ENCODE results near the gene FCN2. TPM values are rescaled to one million over a fixed set of nuclear protein-coding genes. Genes with fewer than 3 reads are reported as not detected.

The FCN2 gene
- total RNA-seq, 2 donors from 2014 or later = not detected

GRCh38 chr9:134868751-134869553, 11.7 kb upstream of the FCN2 start:
- no peak for TF ChIP-seq CTCF (IDR thresholded peaks at IDR 0.05)
- no peak for DNase-seq (ENCODE audit: low spot score)
- Histone ChIP-seq H3K4me3 (no peak overlapping the region), H3K36me3 (no peaks in the 10 kb centered on the region), H3K27me3 (no peaks in the 10 kb centered on the region), H3K9me3 (no peaks in the 10 kb centered on the region), H3K4me1 (peaks cover 0 to 21% of the 10 kb centered on the region in 2 donors), H3K27ac (no peak overlapping the region)

GRCh38 chr9:134869554-134870300, 10.9 kb upstream of the FCN2 start:
- Histone ChIP-seq H3K36me3 (no peaks in the 10 kb centered on the region), H3K9me3 (no peaks in the 10 kb centered on the region), H3K4me3 (no peak overlapping the region), H3K27me3 (no peaks in the 10 kb centered on the region), H3K4me1 (peaks cover 0 to 13% of the 10 kb centered on the region in 2 donors), H3K27ac (no peak overlapping the region)
- DNase-seq (ENCODE audit: low spot score) = no peak
- TF ChIP-seq CTCF (IDR thresholded peaks at IDR 0.05) = no peak

GRCh38 chr9:134870301-134870694, 10.3 kb upstream of the FCN2 start:
- H3K36me3 ChIP-seq = no peaks in the 10 kb centered on the region
- DNase-seq (ENCODE audit: low spot score) = no peak
- no peaks in the 10 kb centered on the region for H3K27me3 ChIP-seq
- H3K27ac ChIP-seq = no peak overlapping the region
- H3K4me1 ChIP-seq = peaks cover 0 to 12% of the 10 kb centered on the region in 2 donors
- no peak overlapping the region for H3K4me3 ChIP-seq
- no peak for TF ChIP-seq CTCF (IDR thresholded peaks at IDR 0.05)
- H3K9me3 ChIP-seq = no peaks in the 10 kb centered on the region

GRCh38 chr9:134870746-134871662, 9.6 kb upstream of the FCN2 start:
- no peak for TF ChIP-seq CTCF (IDR thresholded peaks at IDR 0.05)
- H3K36me3 ChIP-seq = no peaks in the 10 kb centered on the region
- H3K9me3 ChIP-seq = no peaks in the 10 kb centered on the region
- peaks cover 0 to 12% of the 10 kb centered on the region in 2 donors for H3K4me1 ChIP-seq
- H3K4me3 ChIP-seq = no peak overlapping the region
- no peaks in the 10 kb centered on the region for H3K27me3 ChIP-seq
- no peak overlapping the region for H3K27ac ChIP-seq
- no peak for DNase-seq (ENCODE audit: low spot score)

- Histone ChIP-seq H3K4me3 (no peak overlapping the region), H3K27ac (no peak overlapping the region)
Observed at GRCh38 chr9:134871697-134872340, 8.8 kb upstream of the FCN2 start.

More at GRCh38 chr9:134871697-134872340, 8.8 kb upstream of the FCN2 start:
- Histone ChIP-seq H3K36me3 (no peaks in the 10 kb centered on the region), H3K4me1 (peaks cover 0 to 12% of the 10 kb centered on the region in 2 donors), H3K9me3 (no peaks in the 10 kb centered on the region), H3K27me3 (no peaks in the 10 kb centered on the region)
- TF ChIP-seq CTCF (IDR thresholded peaks at IDR 0.05) = no peak
- DNase-seq (ENCODE audit: low spot score) = no peak

All from right atrium auricular region (tissue), 2 donors.